DND-41 (cell line): Measurements from ENCODE around the gene CATSPERD.

Experiments used
- EZH2 ChIP-seq: IDR thresholded peaks from 3 replicates; pipeline ENCODE4 v1.6.1; 2012; ENCODE audit warnings: borderline replicate concordance, low read depth, mild to moderate bottlenecking, moderate library complexity, low read length, inconsistent platforms; ENCODE audit not compliant: severe bottlenecking
- TF ChIP-seq, protein P1 (sequence below): IDR thresholded peaks from 2 replicates; pipeline ENCODE4 v1.5.1; 2012; ENCODE audit warnings: borderline replicate concordance, low read length, moderate library complexity, mild to moderate bottlenecking; ENCODE audit not compliant: poor library complexity, severe bottlenecking; ENCODE audit errors: extremely low read depth

DNA sequence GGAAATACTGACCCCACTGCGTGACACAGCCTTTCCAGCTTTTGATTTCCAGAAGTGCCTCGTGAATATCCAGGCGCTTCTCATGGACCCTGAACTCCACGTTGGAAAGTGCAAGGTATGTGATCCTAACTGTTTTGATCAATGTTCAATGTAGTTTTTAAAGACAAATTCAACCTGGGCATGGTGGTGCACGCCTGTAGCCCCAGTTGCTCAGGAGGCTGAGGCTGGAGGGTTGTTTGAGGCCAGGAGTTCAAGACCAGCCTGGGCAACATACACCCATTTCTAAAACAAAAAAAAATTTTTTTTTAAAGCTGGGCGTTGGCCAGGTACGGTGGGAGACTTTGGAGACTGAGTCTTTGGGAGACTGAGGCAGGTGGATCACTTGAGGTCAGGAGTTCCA, 31.3 kb downstream of the CATSPERD start:
- TF ChIP-seq, protein P1, sequence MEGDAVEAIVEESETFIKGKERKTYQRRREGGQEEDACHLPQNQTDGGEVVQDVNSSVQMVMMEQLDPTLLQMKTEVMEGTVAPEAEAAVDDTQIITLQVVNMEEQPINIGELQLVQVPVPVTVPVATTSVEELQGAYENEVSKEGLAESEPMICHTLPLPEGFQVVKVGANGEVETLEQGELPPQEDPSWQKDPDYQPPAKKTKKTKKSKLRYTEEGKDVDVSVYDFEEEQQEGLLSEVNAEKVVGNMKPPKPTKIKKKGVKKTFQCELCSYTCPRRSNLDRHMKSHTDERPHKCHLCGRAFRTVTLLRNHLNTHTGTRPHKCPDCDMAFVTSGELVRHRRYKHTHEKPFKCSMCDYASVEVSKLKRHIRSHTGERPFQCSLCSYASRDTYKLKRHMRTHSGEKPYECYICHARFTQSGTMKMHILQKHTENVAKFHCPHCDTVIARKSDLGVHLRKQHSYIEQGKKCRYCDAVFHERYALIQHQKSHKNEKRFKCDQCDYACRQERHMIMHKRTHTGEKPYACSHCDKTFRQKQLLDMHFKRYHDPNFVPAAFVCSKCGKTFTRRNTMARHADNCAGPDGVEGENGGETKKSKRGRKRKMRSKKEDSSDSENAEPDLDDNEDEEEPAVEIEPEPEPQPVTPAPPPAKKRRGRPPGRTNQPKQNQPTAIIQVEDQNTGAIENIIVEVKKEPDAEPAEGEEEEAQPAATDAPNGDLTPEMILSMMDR: no peak
- no peak for TF ChIP-seq EZH2
